ENCODE data around the gene WFDC10A.
"Not testable (repeated sequence)": the region's sequence is repeated elsewhere in the genome, so short reads cannot be mapped to it uniquely, and the experiment has no call there.

WFDC10A gene

DNA sequence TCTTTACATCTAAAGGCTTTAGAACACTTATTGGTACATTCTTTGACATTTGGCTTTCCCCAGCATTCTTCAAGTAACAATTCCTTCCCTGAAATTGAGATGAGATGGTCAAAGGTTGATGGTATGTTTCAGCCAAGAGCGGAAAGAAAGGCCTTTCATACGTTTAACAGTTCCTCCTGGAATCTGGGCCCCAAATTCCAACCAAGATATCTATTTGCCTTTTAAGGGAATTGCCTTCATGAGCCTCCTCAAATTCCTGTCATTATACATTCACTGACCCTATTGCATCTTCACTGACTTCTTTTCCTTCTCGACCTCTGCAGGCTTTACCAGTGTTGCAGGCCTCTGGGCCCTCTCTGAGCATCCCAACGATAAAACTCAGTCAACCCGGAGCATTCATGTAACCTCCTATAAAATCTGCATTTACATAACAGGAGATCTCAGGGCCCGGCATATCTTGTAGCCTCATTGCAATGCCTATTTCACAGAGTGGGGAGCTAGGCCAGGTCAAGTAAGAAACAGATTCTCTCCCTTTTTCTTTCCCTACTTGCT, 19.8 kb downstream of the WFDC10A start:
- DNase-seq: no peak

DNA sequence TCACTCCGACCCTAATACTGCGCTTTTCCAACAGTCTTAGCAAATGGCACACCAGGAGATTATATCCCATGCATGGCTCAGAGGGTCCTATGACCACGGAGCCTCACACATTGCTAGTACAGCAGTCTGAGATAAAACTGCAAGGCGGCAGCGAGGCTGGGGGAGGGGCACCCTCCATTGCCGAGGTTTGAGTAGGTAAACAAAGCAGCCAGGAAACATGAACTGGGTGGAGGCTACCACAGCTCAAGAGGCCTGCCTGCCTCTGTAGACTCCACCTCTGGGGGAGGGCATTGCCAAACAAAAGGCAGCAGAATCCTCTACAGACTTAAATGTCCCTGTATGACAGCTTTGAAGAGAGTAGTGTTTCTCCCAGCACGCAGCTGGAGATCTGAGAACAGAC, 22.2 kb downstream of the WFDC10A start:
- not testable (repeated sequence) for DNase-seq

DNA sequence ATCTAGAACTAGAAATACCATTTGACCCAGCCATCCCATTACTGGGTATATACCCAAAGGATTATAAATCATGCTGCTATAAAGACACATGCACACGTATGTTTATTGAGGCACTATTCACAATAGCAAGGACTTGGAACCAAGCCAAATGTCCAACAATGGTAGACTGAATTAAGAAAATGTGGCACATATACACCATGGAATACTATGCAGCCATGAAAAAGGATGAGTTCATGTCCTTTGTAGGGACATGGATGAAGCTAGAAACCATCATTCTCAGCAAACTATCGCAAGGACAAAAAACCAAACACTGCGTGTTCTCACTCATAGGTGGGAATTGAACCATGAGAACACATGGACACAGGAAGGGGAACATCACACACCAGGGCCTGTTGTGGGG, 27.5 kb downstream of the WFDC10A start:
- not testable (repeated sequence) for DNase-seq

DNA sequence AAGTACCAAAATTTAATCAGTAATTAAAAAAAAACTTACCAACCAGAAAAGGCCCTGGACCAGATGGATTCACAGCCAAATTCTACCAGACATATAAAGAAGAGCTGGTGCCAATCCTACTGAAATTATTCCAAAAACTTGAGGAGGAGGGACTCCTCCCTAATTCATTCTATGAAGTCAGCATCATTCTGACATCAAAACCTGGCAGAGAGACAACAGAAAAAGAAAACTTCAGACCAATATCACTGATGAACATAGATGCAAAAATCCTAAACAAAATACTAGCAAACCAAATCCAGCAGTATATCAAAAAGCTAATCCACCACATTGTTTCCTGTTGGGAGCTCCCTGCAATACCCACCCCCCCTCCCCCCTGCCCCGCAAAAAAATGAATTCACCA, 40.6 kb downstream of the WFDC10A start, which contains the start of gene WFDC11:
TSS of gene WFDC11 (minus strand) at position 101 of the 400 bp plus-strand sequence. CDS start 19,639 bp downstream, outside the sequence.
- no peak for DNase-seq

DNA sequence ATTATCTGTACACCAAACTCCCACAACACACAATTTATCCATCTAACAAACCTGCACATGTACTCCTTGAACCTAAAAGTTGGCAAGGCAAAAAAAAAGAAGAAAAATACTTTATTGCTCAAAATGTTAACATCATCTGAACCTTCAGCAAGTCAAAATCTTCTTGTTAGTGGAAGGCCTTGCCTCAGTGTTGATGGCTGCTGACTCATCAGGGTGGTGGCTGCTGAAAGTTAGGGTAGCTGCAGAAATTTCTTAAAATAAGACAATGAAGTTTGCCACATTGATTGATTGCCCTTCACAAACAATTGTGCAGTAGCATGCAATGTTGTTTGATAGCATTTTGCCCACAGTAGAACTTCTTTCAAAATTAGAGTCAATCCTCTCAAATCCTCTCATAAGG, 43.2 kb downstream of the WFDC10A start:
- no peak for DNase-seq

DNA sequence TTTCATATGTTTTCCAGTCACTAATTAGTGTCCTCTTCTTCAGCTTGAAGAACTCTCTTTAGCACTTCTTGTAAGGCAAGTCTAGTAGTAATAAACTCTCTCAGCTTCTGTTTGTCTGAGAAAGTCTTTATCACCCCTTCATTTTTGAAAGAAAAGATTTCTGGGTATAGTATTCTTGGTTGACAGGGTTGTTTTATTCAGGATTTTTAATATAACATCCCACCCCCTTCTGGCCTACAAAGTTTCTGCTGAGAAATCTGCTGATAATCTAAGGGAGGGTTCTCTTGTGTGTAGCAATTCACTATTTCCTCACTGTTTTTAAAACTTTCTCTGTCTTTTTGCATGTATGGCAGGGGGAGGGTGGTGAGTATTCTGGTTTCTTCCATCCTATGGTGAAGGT, 50.1 kb downstream of the WFDC10A start:
- DNase-seq: no peak
